Measurements from ENCODE around the gene AGAP2. TPM values are rescaled to one million over a fixed set of nuclear protein-coding genes. Genes with fewer than 3 reads are reported as not detected.

The AGAP2 gene
- total RNA-seq, 6 experiments from 2014 or later = 0.14 to 0.18 (median 0.14) TPM

GRCh38 chr12:57744194-57744776 is 5.7 kb upstream of the AGAP2 start:
- Mint-ChIP-seq H3K27me3 (ENCODE audit: insufficient read depth) (peaks cover 20% of the 10 kb centered on the region), H3K4me1 (ENCODE audit: low read depth) (peaks cover 24% of the 10 kb centered on the region), H3K4me3 (peak overlapping the region; percentile 98), H3K27ac (peak overlapping the region; percentile 99), H3K9me3 (peaks cover 3% of the 10 kb centered on the region; the same call in 1 of the 2 replicates), H3K36me3 (ENCODE audit: low read depth) (peaks cover 26% of the 10 kb centered on the region)
- DNase-seq = peak; percentile 62
- TF ChIP-seq, protein P1, sequence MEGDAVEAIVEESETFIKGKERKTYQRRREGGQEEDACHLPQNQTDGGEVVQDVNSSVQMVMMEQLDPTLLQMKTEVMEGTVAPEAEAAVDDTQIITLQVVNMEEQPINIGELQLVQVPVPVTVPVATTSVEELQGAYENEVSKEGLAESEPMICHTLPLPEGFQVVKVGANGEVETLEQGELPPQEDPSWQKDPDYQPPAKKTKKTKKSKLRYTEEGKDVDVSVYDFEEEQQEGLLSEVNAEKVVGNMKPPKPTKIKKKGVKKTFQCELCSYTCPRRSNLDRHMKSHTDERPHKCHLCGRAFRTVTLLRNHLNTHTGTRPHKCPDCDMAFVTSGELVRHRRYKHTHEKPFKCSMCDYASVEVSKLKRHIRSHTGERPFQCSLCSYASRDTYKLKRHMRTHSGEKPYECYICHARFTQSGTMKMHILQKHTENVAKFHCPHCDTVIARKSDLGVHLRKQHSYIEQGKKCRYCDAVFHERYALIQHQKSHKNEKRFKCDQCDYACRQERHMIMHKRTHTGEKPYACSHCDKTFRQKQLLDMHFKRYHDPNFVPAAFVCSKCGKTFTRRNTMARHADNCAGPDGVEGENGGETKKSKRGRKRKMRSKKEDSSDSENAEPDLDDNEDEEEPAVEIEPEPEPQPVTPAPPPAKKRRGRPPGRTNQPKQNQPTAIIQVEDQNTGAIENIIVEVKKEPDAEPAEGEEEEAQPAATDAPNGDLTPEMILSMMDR (IDR thresholded peaks at IDR 0.05) = no peak

DNA sequence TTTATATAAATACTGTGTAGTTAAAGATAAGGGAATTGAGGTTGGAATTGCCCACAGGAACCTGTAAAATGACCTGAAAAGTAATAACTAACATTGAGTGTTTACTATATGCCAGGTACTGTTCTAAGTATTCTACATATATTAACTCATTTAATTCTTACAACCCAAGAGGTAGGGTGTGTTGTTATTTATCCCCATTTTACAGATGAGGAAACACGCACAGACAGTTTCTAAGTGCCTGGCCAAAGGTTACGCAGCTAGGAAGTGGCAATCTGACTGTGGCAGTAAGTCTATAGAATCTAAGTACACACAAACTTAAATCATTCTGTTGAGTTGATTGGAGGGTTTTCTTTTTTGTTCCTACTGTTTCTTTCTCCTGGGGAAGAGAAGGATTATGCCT is 5.2 kb upstream of the AGAP2 start:
- Mint-ChIP-seq H3K4me1 (ENCODE audit: low read depth) (peaks cover 24% of the 10 kb centered on the region), H3K27ac (no peak overlapping the region), H3K4me3 (peak overlapping the region; percentile 98), H3K36me3 (ENCODE audit: low read depth) (peaks cover 26% of the 10 kb centered on the region), H3K9me3 (peaks cover 3% of the 10 kb centered on the region; the same call in 1 of the 2 replicates), H3K27me3 (ENCODE audit: insufficient read depth) (peaks cover 23% of the 10 kb centered on the region)
- DNase-seq = no peak
- TF ChIP-seq, protein P1 (IDR thresholded peaks at IDR 0.05) = no peak

DNA sequence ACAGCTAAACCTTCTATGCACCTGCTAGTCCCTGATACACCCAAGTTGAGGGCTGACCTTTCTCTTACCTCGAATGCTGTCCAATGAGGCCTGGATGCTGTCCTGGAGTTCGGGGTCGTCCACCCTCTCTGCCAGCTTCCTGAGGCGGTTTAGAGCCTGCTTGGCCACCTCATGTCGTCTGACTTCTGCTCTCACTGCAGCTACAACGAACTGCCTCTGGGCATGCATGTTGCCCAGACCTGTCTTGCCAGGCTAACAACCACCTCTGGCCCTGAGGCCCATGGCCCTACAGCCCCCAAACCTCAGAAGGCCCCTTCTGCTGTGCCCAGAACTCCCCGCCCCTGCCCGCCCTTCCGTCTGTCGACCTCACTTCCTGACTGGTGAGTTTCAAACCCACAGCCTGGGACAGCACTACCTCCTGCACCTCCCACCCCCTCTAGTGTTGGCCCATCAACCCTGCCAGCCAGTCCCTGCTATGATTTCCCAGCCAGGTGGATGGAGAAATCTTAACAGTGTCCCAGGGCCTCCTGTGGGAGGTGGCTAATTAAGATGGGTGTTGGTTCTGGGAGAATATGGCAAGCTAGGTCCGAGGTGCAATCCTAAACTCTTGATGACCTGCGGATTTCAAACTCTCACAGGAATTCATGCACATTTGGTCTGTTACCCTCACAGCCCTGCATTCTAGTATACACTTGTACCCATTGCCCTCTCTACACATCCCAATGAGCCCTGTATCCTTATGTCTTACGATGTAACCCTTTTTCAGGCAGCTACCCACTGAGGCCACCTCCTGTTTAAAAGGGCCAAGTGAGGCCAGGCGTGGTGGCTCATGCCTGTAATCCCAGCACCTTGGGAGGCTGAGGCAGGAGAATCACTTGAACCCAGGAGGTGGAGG is 3.5 kb upstream of the AGAP2 start:
- no peak overlapping the region for H3K27ac Mint-ChIP-seq
- H3K4me1 Mint-ChIP-seq (ENCODE audit: low read depth) = peaks cover 25% of the 10 kb centered on the region
- no peak overlapping the region for H3K4me3 Mint-ChIP-seq
- DNase-seq = no peak
- peaks cover 16% of the 10 kb centered on the region for H3K36me3 Mint-ChIP-seq (ENCODE audit: low read depth)
- H3K9me3 Mint-ChIP-seq = peaks cover 3% of the 10 kb centered on the region; the same call in 1 of the 2 replicates
- TF ChIP-seq, protein P1 (IDR thresholded peaks at IDR 0.05) = peak; percentile 26; the same call in 1 of the 2 replicates
- peaks cover 26% of the 10 kb centered on the region for H3K27me3 Mint-ChIP-seq (ENCODE audit: insufficient read depth)

- Mint-ChIP-seq H3K27me3 (ENCODE audit: insufficient read depth) (peaks cover 32% of the 10 kb centered on the region), H3K27ac (no peak overlapping the region), H3K4me1 (ENCODE audit: low read depth) (peaks cover 30% of the 10 kb centered on the region), H3K36me3 (ENCODE audit: low read depth) (peaks cover 10% of the 10 kb centered on the region), H3K9me3 (peaks cover 3% of the 10 kb centered on the region; the same call in 1 of the 2 replicates), H3K4me3 (no peak overlapping the region)
- no peak for DNase-seq
- TF ChIP-seq, protein P1 (IDR thresholded peaks at IDR 0.05) = no peak
Observed at GRCh38 chr12:57741413-57741789, 2.9 kb upstream of the AGAP2 start.

DNA sequence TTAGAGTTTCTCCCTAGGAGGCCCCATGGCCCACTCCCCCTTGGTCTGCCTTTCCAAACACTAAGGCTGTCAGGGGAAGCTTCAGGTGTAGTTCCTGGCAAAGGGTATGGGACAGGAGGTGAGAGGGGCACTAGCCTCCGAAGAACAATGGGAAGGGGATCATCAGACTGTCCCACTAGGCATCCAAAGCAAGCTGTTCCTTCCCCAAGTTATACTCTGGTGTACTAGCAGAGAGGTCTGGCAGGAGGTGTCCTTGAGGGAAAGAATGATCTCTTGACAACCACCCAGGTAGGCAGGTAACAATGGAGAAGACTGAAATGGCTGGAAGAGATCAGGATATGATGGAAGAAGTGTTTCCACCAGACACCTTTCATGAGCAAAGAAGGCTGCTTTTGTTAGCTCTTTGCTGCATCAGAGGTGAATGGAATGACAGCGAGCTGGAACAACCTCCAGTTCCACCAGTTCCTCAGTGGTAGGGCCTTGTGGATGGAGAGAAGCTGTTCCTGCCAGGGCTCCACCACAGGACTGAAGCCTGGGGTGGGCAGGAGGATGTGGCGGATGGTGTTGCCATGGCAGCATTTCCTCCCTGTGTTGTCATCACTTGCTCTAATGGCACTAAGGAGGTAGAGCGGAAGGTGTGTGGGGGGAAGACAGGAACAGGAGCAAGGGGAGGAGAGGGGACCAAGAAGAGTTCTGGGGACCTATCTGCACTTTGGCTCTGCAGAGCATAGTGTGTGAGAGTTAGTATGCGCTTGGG is 2.3 kb upstream of the AGAP2 start:
- TF ChIP-seq, protein P1 (IDR thresholded peaks at IDR 0.05) = no peak
- peaks cover 28% of the 10 kb centered on the region for H3K4me1 Mint-ChIP-seq (ENCODE audit: low read depth)
- H3K36me3 Mint-ChIP-seq (ENCODE audit: low read depth) = peaks cover 4% of the 10 kb centered on the region; the same call in 1 of the 2 replicates
- DNase-seq = no peak
- H3K9me3 Mint-ChIP-seq = peaks cover 3% of the 10 kb centered on the region; the same call in 1 of the 2 replicates
- no peak overlapping the region for H3K27ac Mint-ChIP-seq
- peaks cover 35% of the 10 kb centered on the region for H3K27me3 Mint-ChIP-seq (ENCODE audit: insufficient read depth)
- no peak overlapping the region for H3K4me3 Mint-ChIP-seq

Data from HFFc6 (cell line).